ENCODE measurements around the gene RPL3. TPM values are rescaled to one million over a fixed set of nuclear protein-coding genes. Genes with fewer than 3 reads are reported as not detected.
A peak's percentile ranks its signal among the peaks of the same experiment; 100 is the strongest.
"Not testable (repeated sequence)": the region's sequence is repeated elsewhere in the genome, so short reads cannot be mapped to it uniquely, and the experiment has no call there.

RPL3 gene
- total RNA-seq, 2 experiments from 2014 or later: 1,927 to 2,015 TPM

DNA sequence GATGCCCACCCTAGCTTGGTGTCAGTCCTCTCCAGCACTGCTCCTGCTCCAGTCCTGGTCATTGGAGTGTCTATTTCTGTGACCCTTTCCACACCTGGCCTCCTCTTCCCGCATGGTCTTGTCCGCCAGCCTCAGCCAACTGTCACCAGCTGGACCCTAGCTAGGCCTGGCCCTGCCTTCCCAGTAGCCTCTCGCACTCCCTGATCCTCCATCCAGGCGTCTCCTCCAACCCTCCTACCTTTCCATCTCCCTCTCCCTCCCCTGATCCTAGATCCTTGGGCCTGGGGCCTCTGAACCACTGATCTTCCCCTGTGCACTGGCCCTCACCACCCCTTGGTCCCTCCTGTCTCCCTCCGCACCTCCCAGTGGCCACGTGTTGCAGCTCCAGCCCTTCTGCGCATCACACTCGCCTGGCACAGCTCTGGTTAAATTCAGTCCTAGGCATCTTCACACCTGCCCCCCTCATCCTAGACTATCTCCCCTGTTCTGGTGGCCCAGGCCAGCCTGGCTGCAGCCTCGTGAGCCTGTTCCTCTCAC, 40.3 kb upstream of the RPL3 start:
- DNase-seq (no peak), ATAC-seq (ENCODE audit: low read depth) (no peak)
- no peaks in the 10 kb centered on the region for H3K36me3 Mint-ChIP-seq
- H3K4me1 Mint-ChIP-seq: peaks cover 3% of the 10 kb centered on the region
- H3K27ac Mint-ChIP-seq: no peak overlapping the region
- H3K9me3 Mint-ChIP-seq: no peaks in the 10 kb centered on the region
- H3K27me3 Mint-ChIP-seq: no peaks in the 10 kb centered on the region
- H3K4me3 Mint-ChIP-seq: no peak overlapping the region
- POLR2A ChIA-PET: no interaction called here

DNA sequence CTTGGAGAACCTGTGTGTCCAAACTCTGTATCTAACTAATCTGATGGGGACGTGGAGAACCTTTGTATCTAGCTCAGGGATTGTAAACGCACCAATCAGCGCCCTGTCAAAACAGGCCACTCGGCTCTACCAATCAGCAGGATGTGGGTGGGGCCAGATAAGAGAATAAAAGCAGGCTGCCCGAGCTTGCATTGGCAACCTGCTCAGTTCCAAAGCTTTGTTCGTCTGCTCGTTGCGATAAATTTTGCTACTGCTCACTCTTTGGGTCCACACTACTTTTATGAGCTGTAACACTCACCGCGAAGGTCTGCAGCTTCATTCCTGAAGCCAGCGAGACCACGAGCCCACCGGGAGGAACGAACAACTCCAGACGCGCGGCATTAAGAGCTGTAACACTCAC, 38.8 kb upstream of the RPL3 start:
- not testable (repeated sequence) for H3K9me3 Mint-ChIP-seq; H3K36me3 Mint-ChIP-seq; H3K27me3 Mint-ChIP-seq; H3K4me3 Mint-ChIP-seq; H3K4me1 Mint-ChIP-seq; H3K27ac Mint-ChIP-seq; ATAC-seq (ENCODE audit: low read depth); DNase-seq
- POLR2A ChIA-PET: interaction anchor here (1.2 kb wide), 1 partner anchor 38 kb away, joined by 3 read pairs; no protein-coding TSS in a partner anchor

DNA sequence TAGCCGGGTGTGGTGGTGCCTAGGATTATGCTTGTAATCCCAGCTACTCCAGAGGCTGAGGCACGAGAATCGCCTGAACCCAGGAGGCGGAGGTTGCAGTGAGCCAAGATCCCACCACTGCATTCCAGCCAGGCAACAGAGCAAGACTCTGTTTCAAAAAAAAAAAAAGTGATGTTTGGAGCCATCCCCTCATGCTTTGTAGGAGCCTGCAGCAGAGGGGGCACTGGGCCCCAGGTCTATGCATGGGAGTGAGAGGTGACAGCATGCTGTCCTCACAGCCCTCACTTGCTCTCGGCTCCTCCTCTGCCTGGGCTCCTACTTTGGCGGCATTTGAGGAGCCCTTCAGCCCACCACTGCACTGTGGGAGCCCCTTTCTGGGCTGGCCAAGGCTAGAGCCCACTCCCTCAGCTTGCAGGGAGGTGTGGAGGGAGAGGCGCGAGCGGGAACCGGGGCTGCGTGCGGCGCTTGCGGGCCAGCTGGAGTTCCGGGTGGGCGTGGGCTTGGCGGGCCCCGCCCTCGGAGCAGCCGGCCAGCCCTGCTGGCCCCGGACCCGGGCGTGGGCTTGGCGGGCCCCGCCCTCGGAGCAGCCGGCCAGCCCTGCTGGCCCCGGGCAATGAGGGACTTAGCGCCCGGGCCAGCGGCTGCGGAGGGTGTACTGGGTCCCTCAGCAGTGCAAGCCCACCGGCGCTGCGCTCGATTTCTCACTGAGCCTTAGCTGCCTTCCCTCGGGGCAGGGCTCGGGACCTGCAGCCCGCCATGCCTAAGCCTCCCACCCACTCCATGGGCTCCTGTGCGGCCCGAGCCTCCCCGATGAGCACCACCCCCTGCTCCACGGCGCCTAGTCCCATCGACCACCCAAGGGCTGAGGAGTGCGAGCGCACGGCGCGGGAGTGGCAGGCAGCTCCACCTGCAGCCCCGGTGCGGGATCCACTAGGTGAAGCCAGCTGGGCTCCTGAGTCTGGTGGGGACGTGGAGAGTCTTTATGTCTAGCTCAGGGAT, 38.0 kb upstream of the RPL3 start:
- POLR2A ChIA-PET: interaction anchor here (1.2 kb wide), 1 partner anchor 38 kb away, joined by 3 read pairs; no protein-coding TSS in a partner anchor
- not testable (repeated sequence) for H3K36me3 Mint-ChIP-seq, DNase-seq

GRCh38 chr22:39356464-39356863, 37.0 kb upstream of the RPL3 start:
- no peak for DNase-seq

More for the DNA sequence above, 38.0 kb upstream of the RPL3 start:
- ATAC-seq (ENCODE audit: low read depth); H3K9me3 Mint-ChIP-seq; H3K4me3 Mint-ChIP-seq; H3K4me1 Mint-ChIP-seq; H3K27me3 Mint-ChIP-seq; H3K27ac Mint-ChIP-seq: not testable (repeated sequence)

GRCh38 chr22:39355805-39356204, 36.4 kb upstream of the RPL3 start:
- H3K9me3 Mint-ChIP-seq; H3K4me3 Mint-ChIP-seq; H3K27me3 Mint-ChIP-seq; ATAC-seq (ENCODE audit: low read depth); H3K27ac Mint-ChIP-seq; DNase-seq; H3K36me3 Mint-ChIP-seq: not testable (repeated sequence)
- peaks cover 23% of the 10 kb centered on the region for H3K4me1 Mint-ChIP-seq
- POLR2A ChIA-PET: interaction anchor here (1.0 kb wide), 1 partner anchor 37 kb away, joined by 3 read pairs; no protein-coding TSS in a partner anchor

More at GRCh38 chr22:39356464-39356863, 37.0 kb upstream of the RPL3 start:
- POLR2A ChIA-PET: interaction anchor here (1.0 kb wide), 1 partner anchor 38 kb away, joined by 3 read pairs; no protein-coding TSS in a partner anchor
- no peaks in the 10 kb centered on the region for H3K9me3 Mint-ChIP-seq
- H3K4me3 Mint-ChIP-seq: no peak overlapping the region
- no peak overlapping the region for H3K27ac Mint-ChIP-seq
- peaks cover 17% of the 10 kb centered on the region for H3K4me1 Mint-ChIP-seq
- no peak for ATAC-seq (ENCODE audit: low read depth)
- H3K36me3 Mint-ChIP-seq: no peaks in the 10 kb centered on the region
- H3K27me3 Mint-ChIP-seq: no peaks in the 10 kb centered on the region

DNA sequence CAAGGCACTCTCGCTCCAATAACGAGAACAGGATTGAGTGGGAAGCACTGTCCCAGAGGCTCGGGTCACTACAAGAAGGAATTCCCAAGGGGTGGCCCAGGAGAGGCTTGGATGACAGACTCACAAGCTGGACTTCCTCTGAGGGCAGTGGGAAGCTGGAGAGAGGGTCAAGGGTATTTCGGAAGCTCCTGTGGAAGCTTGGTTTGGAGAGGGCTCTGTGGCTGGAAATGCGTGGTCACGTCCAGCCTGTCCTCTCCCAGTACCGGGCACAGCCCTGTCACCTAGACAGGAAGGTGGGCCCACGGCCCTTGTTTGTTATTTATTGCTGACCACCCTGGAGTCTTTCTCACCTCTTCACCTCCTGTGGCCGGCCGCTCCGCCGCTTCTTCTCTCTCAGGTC, 35.7 kb upstream of the RPL3 start:
- Mint-ChIP-seq H3K27me3 (no peaks in the 10 kb centered on the region), H3K9me3 (no peaks in the 10 kb centered on the region), H3K4me1 (peaks cover 26% of the 10 kb centered on the region), H3K4me3 (no peak overlapping the region), H3K36me3 (no peaks in the 10 kb centered on the region), H3K27ac (no peak overlapping the region)
- ATAC-seq (ENCODE audit: low read depth): no peak
- DNase-seq: no peak
- POLR2A ChIA-PET: no interaction called here

DNA sequence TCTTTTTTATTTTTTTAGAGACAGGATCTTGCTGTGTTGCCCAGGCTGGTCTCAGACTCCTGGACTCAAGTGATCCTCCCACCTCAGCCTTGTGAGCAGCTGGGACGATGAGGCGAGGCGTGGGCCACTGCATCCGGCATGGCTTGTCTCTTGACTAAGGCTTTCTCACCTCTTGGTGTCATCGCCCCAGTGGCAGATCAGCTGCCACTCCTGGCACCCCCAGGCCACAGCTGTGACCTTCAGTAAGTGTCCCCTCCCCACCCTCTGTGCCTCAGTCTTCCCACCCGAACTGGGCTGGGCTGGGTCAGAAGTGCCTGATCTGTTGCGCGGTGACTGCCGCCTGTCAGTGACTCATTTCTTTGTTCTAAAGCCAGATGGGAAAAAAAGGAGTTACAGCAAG, 33.9 kb upstream of the RPL3 start:
- Mint-ChIP-seq H3K27ac (peak overlapping the region; percentile 36), H3K36me3 (no peaks in the 10 kb centered on the region), H3K9me3 (no peaks in the 10 kb centered on the region), H3K27me3 (no peaks in the 10 kb centered on the region), H3K4me3 (no peak overlapping the region), H3K4me1 (peaks cover 33% of the 10 kb centered on the region)
- POLR2A ChIA-PET: interaction anchor here (1.0 kb wide), 1 partner anchor 34 kb away, joined by 3 read pairs; no protein-coding TSS in a partner anchor
- ATAC-seq (ENCODE audit: low read depth) (no peak), DNase-seq (no peak)

- Mint-ChIP-seq H3K27me3 (no peaks in the 10 kb centered on the region), H3K4me1 (peaks cover 33% of the 10 kb centered on the region), H3K36me3 (no peaks in the 10 kb centered on the region), H3K9me3 (no peaks in the 10 kb centered on the region), H3K27ac (peak overlapping the region; percentile 82), H3K4me3 (peak overlapping the region; percentile 61)
- no peak for DNase-seq
- no peak for ATAC-seq (ENCODE audit: low read depth)
- POLR2A ChIA-PET: interaction anchor here (0.7 to 2.1 kb wide), 4 partner anchors 11 to 47 kb away, joined by 3 to 27 read pairs (median 7); partner anchors contain the start of genes RPL3 and TAB1
Observed at GRCh38 chr22:39352306-39352891, 33.0 kb upstream of the RPL3 start.

DNA sequence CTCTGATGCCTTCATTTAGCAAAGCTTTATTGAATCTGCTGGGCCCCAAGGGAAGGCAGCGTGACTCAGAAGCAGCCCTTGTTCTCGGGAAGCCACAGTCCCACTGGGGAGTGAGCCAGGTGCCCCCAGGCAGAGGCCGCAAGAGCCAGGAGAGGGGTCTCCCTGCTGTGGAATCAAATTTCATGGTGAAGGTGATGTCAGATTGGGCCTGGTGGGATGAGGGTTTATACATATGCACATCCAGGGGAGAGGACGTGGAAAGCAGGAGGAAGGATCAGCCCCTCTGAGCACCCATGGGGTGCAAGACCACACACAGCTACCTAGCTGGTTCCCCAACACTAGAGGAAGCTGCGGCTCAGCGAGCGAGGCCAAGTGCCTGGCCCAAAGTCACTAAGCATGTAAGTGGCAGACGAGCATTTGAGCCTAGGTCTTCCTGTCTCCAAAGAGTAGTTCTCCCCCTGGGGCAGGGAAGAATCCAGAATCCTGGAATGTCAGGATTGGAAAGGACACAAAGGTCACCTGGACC, 32.3 kb upstream of the RPL3 start:
- H3K4me1 Mint-ChIP-seq: peaks cover 33% of the 10 kb centered on the region

DNA sequence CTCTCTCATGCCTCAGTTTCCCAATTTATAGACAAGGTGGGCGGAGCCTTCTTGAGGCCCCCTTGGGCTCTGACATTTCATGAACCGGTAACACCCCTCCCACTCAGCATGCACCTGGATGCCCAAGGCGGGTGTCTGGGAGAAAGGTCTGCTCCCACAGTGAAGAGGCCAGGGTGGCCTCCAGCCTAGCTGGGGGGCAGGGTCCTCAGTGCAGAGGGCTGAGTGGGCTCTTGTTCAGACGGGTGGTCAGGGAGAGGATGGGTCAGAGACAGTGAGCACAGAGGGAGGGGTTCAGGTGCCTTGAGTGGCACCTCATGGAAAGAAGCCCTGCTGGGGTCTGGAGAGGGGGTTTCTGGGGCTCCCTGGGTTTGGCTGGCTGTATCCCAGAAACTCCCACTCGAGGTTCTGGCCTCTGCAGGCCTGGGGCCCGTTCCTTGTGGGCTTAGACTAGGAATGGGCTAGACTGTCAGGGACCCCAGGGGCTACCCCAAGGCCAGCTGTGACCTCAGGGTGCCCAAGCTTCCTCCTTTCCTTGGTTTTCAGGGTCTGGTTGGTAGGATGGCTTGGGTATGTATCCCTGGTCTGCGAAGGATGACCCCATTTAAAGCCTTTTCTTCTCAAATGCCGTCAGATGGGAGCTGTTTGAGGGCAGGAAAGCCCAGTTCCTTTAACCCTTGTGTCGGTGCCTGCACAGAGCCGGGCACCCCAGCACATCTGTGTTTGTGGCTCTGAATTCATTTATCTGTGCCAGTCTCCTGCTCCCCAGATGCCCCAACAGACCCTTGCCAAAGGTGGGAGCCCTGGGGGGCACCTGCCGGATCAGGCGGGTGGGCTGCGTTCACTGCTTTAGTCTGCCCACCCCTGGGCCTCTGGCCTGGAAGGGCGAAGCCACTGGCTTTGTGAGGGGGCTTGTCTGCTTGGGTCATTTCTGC, 31.6 kb upstream of the RPL3 start:
- DNase-seq (peak; percentile 54), ATAC-seq (ENCODE audit: low read depth) (peak; percentile 6)
- POLR2A ChIA-PET: interaction anchor here (0.7 to 2.1 kb wide), 6 partner anchors 13 to 169 kb away, joined by 6 to 27 read pairs (median 6); partner anchors contain the start of genes ATF4, RPL3 and TAB1
- Mint-ChIP-seq H3K27ac (peak overlapping the region; percentile 82), H3K9me3 (no peaks in the 10 kb centered on the region), H3K36me3 (no peaks in the 10 kb centered on the region), H3K4me1 (peaks cover 30% of the 10 kb centered on the region), H3K4me3 (peak overlapping the region; percentile 61), H3K27me3 (peaks cover 2% of the 10 kb centered on the region)

More for the DNA sequence above, 32.3 kb upstream of the RPL3 start:
- Mint-ChIP-seq H3K9me3 (no peaks in the 10 kb centered on the region), H3K36me3 (no peaks in the 10 kb centered on the region), H3K27me3 (no peaks in the 10 kb centered on the region), H3K4me3 (peak overlapping the region; percentile 61), H3K27ac (peak overlapping the region; percentile 82)
- POLR2A ChIA-PET: interaction anchor here (0.7 to 2.1 kb wide), 7 partner anchors 12 to 168 kb away, joined by 3 to 27 read pairs (median 6); partner anchors contain the start of genes ATF4, RPL3 and TAB1
- peak; percentile 83 for ATAC-seq (ENCODE audit: low read depth)
- peak; percentile 74 for DNase-seq

- H3K27ac Mint-ChIP-seq: peak within 1 kb of the TSS; percentile 91
- POLR2A ChIA-PET: interaction anchor here (0.9 to 3.3 kb wide), 4 partner anchors 31 to 179 kb away, joined by 3 to 39 read pairs (median 6); partner anchors contain the start of genes ATF4 and RPL3
- ATAC-seq (ENCODE audit: low read depth): peak; percentile 8
- H3K4me3 Mint-ChIP-seq: peak within 1 kb of the TSS; percentile 82
- peaks cover 30% of the 10 kb centered on the region for H3K4me1 Mint-ChIP-seq
- no peaks in the 10 kb centered on the region for H3K9me3 Mint-ChIP-seq
- peak; percentile 68 for DNase-seq
- peaks cover 2% of the 10 kb centered on the region for H3K27me3 Mint-ChIP-seq
- H3K36me3 Mint-ChIP-seq: no peaks in the 10 kb centered on the region
Observed at GRCh38 chr22:39349967-39350726, 30.7 kb upstream of the RPL3 start, which contains the start of gene SYNGR1. Gene SYNGR1 (plus strand): TSS chr22:39349991. CDS start chr22:39350011, 20 bp downstream.

Data from activated naive CD8-positive, alpha-beta T cell treated with anti-CD3 and anti-CD28 coated beads, Interleukin-2, amount 10 ng/mL, durations not matched to agents 7 days and 5 days (primary cell).